ENCODE results near the gene PHF2. TPM values are rescaled to one million over a fixed set of nuclear protein-coding genes. Genes with fewer than 3 reads are reported as not detected.
A peak's percentile ranks its signal among the peaks of the same experiment; 100 is the strongest.

The PHF2 gene
- total and polyA plus RNA-seq, 2 of the 8 experiments (the other 6 are each of a cell fraction or from before 2014, with no cell fraction given) = 3.4 to 9.4 TPM

DNA sequence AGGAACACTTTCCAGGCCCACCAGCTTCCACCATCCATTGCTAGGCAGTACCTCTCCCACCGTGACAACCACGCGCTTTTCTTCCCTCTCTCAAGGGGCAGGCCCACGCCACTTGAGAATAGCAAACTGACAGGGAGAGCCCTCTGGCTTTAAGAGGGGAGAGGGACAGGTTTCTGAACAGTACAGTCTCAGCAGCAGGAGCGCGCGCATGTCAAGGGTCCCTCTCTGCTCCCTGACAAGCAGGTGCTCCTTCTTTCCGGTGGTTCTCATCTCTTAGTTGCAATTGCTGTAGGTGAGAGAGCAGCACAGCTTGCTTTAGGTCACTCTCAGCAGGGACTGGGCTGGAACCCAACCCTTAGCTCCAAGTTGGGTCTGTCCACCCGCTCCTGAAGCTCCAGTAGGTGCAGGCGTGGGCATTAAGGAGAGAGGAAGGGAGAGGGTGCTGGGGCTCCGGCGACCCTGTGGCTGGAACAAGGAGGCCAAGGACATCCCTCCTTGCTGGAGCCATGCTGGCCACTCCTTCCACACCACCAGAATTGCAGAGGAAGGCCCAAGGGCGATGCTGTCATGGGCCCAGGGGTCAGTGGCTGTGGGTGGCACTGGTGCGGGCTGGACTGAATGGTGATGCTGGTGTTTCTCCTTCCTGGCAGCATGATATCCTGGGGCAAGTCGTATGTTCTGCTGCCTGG lies 9.0 kb upstream of the PHF2 start:
- Histone ChIP-seq H2BK15ac (ENCODE audit: low read length) (no peak overlapping the region), H3K79me2 (ENCODE audit: control insufficient read depth in 1 of 2, insufficient read depth in 2 of 2, low read length in 2 of 2) (no peaks in the 10 kb centered on the region), H4K91ac (replicated peaks; ENCODE audit: insufficient read length, low read length) (no peak overlapping the region), H2AFZ (ENCODE audit: low read length) (no peak overlapping the region), H2BK20ac (ENCODE audit: low read length) (no peak overlapping the region), H3K56ac (replicated peaks; ENCODE audit: insufficient read length, low read depth, low read length) (no peak overlapping the region), H3K9me3 (ENCODE audit: insufficient read depth in 2 of 2, low read depth in 1 of 2, low read length in 1 of 2) (0 out of 4 replicates have a peak, but pooled peaks cover 0 to 4% of the 10 kb centered on the region in 2 experiments), H3K23ac (ENCODE audit: insufficient read length) (no peak overlapping the region), H2AK5ac (ENCODE audit: low read depth, low read length) (no peak overlapping the region), H2BK120ac (replicated peaks; ENCODE audit: low read depth, low read length) (no peak overlapping the region), H3K36me3 (ENCODE audit: control insufficient read depth in 2 of 4, insufficient read depth in 4 of 4, low read length in 3 of 4) (peaks cover 5 to 15% (median 9%) of the 10 kb centered on the region in 4 experiments; a peak in 7 of 8 replicates), H2BK12ac (ENCODE audit: low read depth, low read length) (no peak overlapping the region), H3K14ac (ENCODE audit: insufficient read length) (no peak overlapping the region), H4K8ac (ENCODE audit: extremely low read depth, insufficient read depth, low read length) (0 out of 2 replicates have a peak overlapping the region, but pooled peaks have one; percentile 41), H3K4me3 (ENCODE audit: extremely low read depth in 1 of 4, insufficient read depth in 2 of 4, low read depth in 3 of 4, low read length in 4 of 4) (peak overlapping the region; percentile 31 to 65 (median 50); a peak in 5 of 8 replicates), H4K20me1 (replicated peaks in 1 of 2; ENCODE audit: control insufficient read depth in 1 of 2, insufficient read depth in 2 of 2, low read length in 2 of 2) (no peaks in the 10 kb centered on the region), H3K4me2 (ENCODE audit: insufficient read depth in 1 of 2, low read depth in 2 of 2, low read length in 2 of 2) (peak overlapping the region; percentile 70 to 76), H3K18ac (ENCODE audit: extremely low read depth, low read length) (peak overlapping the region; percentile 91; the same call in 1 of the 2 replicates), H3K27me3 (replicated peaks in 1 of 4; ENCODE audit: control insufficient read depth in 3 of 4, extremely low read depth in 1 of 4, insufficient read depth in 3 of 4, low read length in 3 of 4) (no peaks in the 10 kb centered on the region), H3K4me1 (replicated peaks in 1 of 4; ENCODE audit: control insufficient read depth in 3 of 4, insufficient read depth in 4 of 4, low read length in 3 of 4) (peaks cover 0 to 8% (median 4%) of the 10 kb centered on the region in 4 experiments; a peak in 3 of 7 replicates), H3K9ac (replicated peaks in 1 of 4; ENCODE audit: extremely low read depth in 1 of 4, low read depth in 3 of 4, low read length in 3 of 4) (peak overlapping the region in 2 of 4 experiments; percentile 13 to 38; a peak in 3 of 7 replicates), H3K4ac (replicated peaks; ENCODE audit: insufficient read length, low read depth, low read length) (no peak overlapping the region), H3K27ac (ENCODE audit: low read depth, low read length) (no peak overlapping the region), H4K5ac (ENCODE audit: insufficient read length, low read depth, low read length) (no peak overlapping the region), H3K79me1 (ENCODE audit: low read depth, low read length) (no peaks in the 10 kb centered on the region), H2BK5ac (ENCODE audit: low read depth, low read length) (peak overlapping the region; percentile 41; the same call in 1 of the 2 replicates), H3K23me2 (ENCODE audit: low read depth, low read length) (peaks cover 5% of the 10 kb centered on the region; the same call in 1 of the 2 replicates)
- DNase-seq (ENCODE audit: low read depth in 1 of 2, low spot score in 2 of 2) (no peak), FAIRE-seq (no peak)
- CTCF ChIA-PET (ENCODE audit: partially characterized antibody) = interaction anchor here (1.0 to 2.1 kb wide), 7 partner anchors 17 to 242 kb away, joined by 3 to 8 read pairs (median 4); no protein-coding TSS in a partner anchor
- TF ChIP-seq SP2 (IDR thresholded peaks at IDR 0.05; ENCODE audit: low read length) = no peak
- TF ChIP-seq CBX8 (IDR thresholded peaks at IDR 0.05; ENCODE audit: borderline replicate concordance, low read depth, low read length) = no peak
- no peak for TF ChIP-seq SRF (IDR thresholded peaks at IDR 0.05; ENCODE audit: low read depth, low read length)
- TF ChIP-seq MAFK (IDR thresholded peaks at IDR 0.05; ENCODE audit: low read depth, low read length) = no peak
- no peak for TF ChIP-seq POLR2A (IDR thresholded peaks at IDR 0.05; ENCODE audit: control extremely low read depth in 1 of 2, low read depth in 2 of 2, low read length in 2 of 2)
- TF ChIP-seq GABPA (IDR thresholded peaks at IDR 0.05; ENCODE audit: borderline replicate concordance, insufficient read depth, low read length) = no peak
- TF ChIP-seq RFX5 (IDR thresholded peaks at IDR 0.05; ENCODE audit: borderline replicate concordance, low read depth, low read length) = no peak
- TF ChIP-seq JUN (IDR thresholded peaks at IDR 0.05; ENCODE audit: low read depth, low read length) = no peak
- TF ChIP-seq ASH2L (IDR thresholded peaks at IDR 0.05; ENCODE audit: low read length) = no peak
- no peak for TF ChIP-seq HDAC6 (IDR thresholded peaks at IDR 0.05; ENCODE audit: low read depth, low read length)
- TF ChIP-seq CHD2 (IDR thresholded peaks at IDR 0.05; ENCODE audit: low read length) = no peak
- TF ChIP-seq CREB1 (IDR thresholded peaks at IDR 0.05) = no peak
- 87% methylated on average over 15 of the region's 15 CpGs; no CpG with 5 or more reads in 1 of the 2 experiments for WGBS, 2 experiments (ENCODE audit: extremely low coverage in 1 of 2, insufficient coverage in 1 of 2, insufficient read length in 1 of 2, insufficient replicate concordance in 2 of 2, low coverage in 1 of 2, low lambda C conversion rate in 2 of 2, missing lambda C conversion rate in 1 of 2)
- POLR2A ChIA-PET (ENCODE audit: partially characterized antibody) = interaction anchor here (1.0 to 2.3 kb wide), 4 partner anchors 8 to 117 kb away, joined by 3 to 10 read pairs (median 5); partner anchors contain the start of gene PHF2

Data from H1 (cell line).